ENCODE data around the gene DIP2C.
A peak's percentile ranks its signal among the peaks of the same experiment; 100 is the strongest.
"Not testable (repeated sequence)": the region's sequence is repeated elsewhere in the genome, so short reads cannot be mapped to it uniquely, and the experiment has no call there.

Gene DIP2C

DNA sequence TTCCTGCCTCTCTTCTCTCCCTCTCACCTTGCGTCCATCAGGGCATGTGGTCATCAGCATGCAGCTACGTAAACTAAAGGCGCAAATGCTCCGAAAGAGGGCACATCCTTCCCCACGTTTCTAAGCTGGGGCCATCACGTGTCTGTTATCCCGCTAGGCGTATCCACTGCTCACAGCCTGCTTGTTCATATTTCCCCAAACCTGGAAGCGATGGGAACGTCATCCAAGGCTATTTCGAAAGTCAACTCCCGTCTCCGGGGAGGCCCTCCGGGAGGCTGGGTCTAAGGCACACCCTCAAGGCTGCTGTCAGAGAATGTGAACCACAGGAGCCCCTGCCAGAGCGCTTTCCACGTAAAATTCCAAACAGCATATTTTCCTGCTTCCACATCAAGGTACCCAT lies 199.2 kb downstream of the DIP2C start:
- DNase-seq, result no peak

DNA sequence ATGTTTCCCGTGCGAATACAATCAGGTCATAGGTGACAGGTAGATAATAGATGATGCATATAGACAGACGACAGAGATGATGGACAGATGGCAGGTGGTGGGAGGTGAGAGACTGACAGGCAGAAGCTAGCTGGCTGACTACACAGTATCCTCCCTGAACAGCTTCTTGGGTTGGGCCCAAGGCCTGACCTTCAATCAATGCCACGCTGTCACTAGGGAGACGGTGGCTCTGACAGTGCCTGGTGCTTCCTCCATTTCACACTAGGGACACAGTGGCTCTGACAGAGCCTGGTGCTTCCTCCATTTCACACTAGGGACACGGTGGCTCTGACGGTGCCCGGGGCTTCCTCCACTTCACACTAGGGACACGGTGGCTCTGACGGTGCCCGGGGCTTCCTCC lies 200.1 kb downstream of the DIP2C start:
- no peak for DNase-seq

DNA sequence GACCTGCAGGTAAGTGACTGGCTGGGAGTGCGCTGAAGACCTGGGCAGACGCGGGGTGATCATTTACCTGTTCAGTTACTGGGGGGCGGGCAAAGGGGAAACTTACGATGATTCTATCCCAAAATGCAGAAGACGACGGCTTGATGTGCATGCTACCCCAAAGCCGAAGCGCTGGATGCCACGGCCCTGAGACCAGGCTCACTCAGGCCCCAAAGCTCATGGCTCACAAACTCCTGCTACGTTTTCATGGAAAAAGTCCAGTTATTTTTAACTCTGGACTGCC lies 200.6 kb downstream of the DIP2C start:
- no peak for DNase-seq

DNA sequence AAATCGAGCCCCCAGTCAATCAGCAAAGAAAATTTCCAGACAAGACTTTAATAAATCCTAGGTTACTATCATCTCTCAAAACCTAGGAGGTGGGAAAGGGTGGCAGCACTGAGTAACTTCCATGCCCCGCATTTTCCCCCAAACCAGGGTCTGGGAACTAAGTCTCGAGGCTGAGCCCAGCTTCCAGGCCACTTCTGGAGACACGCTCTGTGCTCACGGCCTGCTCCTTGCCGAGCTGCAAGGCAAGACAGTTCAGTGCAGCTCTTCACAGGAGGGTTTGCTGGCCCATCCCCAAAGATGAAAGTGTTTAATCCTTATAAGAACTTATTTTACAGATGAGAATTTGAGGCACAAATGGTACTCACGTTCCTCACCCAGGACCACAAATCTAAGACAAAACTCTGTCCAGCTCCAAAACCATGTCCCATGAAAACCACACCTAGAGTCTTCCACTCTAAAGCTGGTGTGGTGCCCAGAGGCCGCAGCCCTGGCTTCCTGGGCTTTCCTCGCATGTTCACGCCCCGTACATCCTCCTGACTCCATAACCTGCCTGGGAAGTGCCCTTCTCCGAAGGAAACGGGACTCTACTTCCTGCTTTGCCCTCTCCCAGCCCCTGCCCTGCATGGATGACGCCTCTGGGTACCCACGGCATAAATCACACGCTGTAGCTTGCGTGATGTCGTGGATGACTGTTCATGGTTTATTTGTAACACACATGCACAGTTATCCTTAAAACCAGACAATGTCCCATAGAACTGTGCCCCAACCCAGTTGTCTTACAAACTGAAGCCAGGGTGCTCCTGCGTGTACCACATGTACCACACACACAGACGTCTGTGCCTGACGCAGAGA lies 201.2 kb downstream of the DIP2C start:
- no peak for DNase-seq

DNA sequence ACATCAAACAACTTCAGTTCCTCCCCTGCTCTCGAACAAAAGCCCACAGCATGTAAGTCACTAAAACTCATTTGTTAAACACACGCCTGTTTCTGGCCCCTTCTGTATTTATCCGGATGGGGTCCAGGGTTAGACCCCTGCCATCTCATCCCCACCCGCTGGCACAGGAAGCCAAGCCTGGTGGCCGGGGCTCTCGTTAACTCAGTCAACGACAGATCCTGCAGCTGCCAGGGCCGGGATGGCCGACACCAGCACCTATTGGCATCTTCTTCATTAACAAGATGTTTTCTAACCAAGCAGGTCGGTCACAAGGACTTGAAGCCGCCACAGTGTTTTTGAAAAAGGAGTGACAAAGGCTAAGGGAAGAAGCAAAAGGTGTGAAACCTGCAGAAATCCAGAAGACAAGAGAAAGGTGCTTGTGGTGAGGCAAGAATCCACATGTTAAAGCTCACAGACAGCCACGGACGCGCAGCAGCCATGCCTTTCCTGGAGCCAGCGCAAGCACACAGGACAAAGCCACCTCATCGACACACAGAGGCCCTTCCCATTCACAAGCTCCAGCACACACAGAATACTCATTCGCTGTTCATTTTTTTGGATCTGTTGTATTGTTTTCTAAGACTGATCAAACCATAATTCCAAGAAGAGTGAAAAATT lies 202.7 kb downstream of the DIP2C start:
- peak in 1 of 6 experiments; percentile 24 for DNase-seq

DNA sequence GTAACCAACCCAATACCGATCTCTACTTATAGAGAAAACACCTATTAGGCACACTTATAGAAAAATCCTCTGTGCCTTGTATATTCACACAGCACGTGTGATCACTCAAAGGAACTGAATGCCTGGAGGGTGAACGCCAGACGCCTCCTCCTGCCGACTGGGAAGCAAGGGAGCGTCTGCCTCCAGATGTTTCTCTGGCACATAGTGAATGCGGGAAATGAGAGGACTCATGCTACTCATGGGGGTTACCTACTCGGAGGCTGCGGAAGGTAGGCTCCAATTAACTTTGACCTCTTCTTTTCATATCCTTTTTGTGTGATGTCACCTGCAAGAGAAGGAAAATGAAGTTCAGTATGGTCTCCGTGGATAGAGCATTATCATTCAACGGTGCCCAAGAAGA lies 203.3 kb downstream of the DIP2C start:
- no peak for DNase-seq

DNA sequence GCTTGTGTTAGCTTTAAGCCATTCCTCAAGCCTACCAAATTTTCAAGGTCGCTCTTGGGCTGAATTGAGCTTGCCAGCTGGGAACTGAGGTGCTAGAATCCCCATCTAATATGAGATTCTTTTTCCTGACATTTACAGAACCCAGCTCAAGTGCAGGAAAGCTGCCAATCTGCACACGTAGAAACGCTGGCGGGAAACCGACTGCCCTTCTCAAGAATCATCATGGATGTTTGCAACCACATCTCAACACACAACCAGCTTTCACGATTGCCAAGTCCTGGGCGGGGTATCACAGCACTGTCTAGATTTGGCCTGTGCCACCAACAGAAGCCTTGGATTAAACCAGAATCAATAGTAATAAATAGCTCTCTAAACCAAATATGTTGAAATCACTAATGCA lies 203.7 kb downstream of the DIP2C start:
- no peak for DNase-seq

DNA sequence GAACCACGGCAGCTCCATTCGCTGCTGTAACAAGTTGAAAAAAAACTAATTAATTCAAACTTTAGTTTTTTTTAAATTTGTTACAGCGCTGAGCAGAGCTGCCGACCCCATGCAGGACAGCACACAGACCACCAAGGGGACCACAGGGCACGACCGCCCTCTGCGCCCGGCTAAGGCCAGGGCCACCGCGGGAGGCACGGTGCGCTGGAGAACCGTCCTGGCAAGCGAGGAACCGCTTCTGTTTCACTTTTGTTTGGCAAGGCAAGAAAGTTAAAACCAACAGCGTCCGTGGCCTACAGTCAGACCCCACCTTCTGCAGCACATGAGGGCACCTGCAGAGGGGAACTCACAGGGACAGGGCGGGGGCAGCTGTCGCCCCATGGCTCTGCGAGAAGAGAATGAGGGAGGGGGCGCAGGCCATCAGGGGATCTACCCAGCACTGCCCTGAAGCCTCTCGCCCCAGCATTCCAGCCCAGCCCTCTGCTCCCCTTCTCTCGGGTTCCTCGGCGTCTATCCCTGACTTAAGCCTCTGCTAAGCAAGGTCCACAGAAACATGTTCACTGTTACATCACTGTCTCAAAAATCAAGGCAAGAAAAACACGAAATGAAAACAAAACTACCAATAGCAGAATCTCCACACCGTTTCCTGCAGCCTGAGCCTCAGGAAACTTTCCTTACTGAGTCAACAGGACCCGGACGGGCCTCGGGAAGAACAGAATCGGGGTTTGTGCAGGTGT lies 204.4 kb downstream of the DIP2C start:
- DNase-seq, result peak in 4 of 6 experiments; percentile 9 to 47 (median 12)

DNA sequence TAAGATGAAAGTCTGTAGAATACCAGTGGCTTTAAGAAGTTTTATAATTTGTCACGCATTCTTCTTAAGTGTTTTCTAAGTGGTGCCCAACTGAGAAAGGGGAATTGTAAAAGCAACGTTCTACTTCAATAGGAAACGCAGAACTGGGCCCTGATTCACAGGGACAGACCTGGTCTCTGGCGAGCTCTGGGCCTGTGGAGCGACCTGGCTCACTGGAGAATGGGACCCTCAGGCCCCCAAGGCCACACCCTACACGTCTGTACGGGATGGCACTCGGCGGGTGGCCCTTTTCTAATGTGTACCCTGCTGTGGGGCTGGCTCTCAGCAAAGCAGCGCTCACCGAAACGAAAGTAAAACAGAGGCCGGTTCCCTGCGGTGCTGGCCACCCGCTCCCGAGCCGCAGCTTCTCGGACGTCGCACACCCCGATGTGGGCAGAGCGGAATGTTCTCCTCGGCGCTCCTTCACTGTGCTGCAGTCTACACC lies 205.0 kb downstream of the DIP2C start:
- DNase-seq, result peak in 2 of 6 experiments; percentile 6 to 43

DNA sequence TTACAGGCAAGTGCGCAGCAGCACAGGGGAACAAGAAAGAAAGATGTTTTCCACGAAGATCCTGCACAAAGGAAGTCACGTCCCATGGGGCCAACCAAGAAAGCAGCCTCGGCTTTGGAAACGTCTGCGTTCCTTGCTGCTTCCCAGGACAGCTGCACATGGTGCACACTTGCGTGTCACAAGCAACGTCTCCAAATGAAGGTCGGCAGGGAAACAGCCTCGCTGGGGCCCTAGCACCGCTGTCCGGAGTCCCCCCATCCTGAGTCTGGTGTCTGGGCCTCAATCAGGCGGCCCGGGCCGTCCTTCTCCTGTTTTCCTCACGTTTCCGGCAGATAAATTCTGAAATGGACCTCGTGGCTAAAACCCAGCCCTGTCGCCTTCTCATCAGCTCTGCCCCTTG lies 206.2 kb downstream of the DIP2C start:
- no peak for DNase-seq

DNA sequence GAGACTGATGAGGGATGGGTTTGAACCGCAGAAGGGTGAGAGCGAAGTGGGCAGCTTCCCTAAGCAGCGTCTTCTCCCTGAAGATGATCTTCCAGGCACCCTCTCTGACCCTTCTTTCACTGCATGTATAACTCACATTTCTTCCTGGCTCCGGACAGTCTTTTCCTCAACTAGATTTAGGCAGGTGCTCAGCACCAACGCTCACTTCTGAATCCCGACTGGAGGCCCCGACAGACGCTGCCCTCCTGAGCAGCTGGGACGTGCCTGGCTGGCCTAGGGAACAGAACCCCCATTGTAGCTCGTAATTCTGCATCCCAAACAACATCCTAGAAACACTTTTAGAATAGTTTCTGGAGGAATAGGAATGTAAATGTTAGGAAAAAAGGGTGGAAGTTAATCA lies 206.6 kb downstream of the DIP2C start:
- DNase-seq, result no peak

DNA sequence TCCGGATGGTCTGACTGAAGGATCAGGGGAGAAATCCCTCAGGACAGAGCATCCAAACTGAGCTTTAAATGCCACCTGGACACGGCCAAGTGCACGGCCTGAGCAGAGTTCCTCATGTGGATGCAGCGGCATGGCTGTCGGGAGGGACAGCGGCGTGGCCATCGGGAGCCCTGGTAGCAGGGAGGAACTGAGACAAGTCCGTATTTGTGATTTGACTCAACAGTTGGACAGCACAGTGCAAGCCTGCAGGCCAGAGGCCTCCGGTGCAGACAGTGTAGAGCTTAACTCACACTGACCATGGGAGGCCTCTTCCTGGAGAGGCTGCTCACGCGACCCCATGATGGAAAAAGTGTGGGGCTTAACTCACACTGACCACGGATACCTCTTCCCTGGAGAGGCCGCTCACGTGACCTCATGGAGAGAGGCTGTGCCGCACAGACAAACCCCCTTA lies 207.4 kb downstream of the DIP2C start:
- no peak for DNase-seq

DNA sequence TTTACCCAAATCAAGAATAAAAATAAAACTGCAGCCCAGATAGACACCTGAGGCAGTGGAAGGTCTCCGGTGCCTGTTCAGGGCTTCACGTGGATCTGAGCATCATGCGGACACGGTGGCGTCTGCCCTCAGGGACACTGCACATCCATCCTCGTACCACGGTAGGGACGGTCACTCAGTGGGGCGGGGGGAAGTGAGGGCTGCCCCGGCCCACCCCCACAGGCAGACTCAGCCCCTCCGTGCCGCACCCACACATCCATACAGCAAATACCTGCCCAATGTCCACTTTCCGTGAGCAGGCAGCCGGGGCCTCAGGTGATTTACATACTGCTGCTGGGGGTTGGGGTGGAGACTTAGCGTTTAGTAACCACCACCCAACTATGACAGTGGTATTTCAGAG lies 207.8 kb downstream of the DIP2C start:
- DNase-seq, result no peak

DNA sequence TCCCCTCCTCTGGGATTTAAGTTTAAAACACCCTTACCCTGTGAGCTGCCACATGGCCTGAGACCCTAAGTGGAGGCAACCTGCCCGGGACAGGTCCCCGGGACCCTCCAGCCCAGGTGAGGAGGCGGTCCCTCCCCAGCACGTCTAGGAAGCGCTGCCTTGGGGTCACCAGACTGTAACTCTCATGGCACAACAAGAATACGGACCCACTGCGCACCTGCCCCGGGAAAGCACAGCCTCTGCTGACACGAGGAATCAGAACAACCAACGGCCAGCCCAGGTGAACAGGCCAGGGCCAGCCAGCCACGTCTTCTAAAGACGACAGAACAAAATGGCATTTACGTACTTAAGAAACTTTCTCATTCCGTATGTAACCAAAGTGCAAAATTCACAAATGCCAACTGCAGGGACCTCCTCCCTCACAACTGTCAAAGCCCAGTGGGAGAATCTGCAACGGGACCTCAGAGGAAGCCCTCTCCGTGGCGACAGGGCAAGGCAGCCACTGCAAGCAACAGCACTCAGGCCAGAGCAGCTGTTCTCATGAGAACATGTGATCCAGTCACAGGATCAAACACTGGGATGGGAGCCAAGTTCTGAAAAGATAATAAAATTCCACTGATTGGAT lies 208.4 kb downstream of the DIP2C start:
- no peak for DNase-seq

DNA sequence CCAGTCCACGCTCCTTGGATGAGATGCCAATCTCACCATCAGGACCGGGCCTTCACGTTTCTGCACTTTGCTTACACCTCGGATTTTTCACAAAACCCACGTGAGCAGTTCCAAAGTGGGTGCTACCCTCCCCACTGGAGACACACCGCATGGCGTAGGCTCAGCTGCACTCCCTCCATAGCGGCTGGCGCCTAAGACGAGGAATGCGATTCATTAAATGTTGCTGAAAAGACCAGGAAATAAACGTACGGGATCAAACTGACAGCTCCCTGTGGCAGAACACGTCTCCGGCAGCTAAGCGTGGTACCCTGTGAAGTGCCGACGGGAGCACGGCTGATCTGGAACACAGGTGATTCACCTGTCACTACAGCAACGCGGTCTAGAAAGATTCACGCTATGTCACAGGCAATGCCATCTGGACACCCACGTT lies 209.0 kb downstream of the DIP2C start:
- DNase-seq, result no peak

DNA sequence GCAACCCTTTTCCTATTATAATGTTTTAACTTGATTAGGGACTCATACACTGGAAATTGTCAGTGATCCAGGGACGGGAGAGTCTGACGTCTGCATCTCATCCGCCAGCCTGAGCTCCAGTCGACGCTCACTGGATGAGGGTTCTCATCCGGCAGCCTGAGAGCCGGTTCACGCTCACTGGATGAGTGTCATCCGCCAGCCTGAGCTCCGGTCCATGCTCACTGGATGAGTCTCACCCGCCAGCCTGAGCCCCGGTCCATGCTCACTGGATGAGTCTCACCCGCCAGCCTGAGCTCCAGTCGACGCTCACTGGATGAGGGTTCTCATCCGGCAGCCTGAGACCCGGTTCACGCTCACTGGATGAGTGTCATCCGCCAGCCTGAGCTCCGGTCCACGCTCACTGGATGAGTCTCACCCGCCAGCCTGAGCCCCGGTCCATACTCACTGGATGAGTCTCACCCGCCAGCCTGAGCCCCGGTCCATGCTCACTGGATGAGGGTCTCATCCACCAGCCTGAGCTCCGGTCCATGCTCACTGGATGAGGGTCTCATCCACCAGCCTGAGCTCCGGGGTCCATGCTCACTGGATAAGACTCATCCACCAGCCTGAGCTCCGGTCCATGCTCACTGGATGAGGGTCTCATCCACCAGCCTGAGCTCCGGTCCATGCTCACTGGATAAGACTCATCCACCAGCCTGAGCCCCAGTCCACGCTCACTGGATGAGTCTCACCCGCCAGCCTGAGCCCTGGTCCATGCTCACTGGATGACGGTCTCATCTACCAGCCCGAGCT lies 209.6 kb downstream of the DIP2C start:
- DNase-seq, result not testable (repeated sequence)

DNA sequence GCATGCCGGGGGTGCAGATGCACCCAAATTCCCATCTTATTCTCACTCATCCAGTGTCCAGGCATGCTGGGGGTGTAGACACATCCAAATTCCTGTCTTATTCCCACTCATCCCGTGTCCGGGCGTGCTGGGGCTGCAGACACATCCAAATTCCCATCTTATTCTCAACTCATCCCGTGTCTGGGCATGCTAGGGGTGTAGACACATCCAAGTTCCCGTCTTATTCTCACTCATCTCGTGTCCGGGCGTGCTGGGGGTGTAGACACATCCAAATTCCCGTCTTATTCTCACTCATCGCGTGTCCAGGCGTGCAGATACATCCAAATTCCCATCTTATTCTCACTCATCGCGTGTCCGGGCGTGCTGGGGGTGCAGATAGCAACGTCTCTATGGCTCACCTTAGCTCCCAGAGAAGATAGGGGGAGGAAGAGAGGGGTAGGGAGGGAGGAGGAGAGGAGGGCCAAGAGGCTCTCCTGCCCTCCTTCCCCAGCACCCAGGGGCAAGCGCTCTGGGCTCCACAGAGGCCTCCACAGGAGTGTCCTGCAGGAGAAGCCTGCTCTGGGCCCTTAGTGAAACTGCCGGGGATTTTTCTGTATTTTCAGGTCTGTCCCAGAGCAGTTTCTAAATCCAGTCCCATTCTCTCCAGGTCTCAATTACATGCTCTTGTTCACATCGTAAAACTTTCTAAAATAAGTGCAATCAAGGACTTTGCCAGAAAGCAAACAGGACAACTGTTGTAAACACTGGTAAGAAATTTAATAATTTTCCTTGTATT lies 210.8 kb downstream of the DIP2C start:
- DNase-seq, result no peak

DNA sequence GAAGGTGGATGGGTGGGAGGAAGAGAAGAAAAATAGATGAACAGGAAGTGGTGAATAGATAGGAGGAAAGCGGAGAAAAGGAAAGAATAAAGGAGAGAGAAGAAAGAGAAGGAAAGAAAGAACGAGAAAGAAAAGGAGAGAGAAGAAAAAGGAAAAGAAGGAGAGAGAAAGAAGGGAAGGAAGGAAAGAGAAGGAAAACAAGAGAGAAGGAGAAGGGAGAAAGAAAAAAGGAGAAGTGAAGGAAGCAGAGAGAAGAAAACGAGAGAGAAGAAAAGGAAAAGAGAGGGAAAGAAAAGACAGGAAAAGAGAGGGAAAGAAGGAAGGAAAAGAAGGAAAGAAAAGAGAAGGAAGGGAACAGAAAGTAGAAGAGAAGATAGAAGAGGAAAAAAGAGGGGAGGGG lies 211.8 kb downstream of the DIP2C start:
- no peak for DNase-seq

DNA sequence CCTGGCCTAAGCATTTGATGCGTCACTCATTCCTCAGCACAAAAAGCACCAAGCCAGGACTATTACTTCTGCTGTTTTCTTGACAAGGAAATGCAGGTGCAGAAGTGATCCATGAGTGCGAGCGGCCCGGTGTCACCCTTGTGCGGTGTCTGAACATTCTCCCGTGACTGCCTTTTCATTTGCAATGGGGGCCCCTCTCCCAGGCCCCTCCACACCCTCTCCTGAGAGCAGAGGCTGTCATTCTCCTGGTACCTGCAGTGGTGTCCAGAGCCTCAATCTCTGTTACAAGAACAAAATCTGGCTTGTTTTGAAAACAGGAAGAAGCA lies 213.1 kb downstream of the DIP2C start:
- DNase-seq, result no peak

DNA sequence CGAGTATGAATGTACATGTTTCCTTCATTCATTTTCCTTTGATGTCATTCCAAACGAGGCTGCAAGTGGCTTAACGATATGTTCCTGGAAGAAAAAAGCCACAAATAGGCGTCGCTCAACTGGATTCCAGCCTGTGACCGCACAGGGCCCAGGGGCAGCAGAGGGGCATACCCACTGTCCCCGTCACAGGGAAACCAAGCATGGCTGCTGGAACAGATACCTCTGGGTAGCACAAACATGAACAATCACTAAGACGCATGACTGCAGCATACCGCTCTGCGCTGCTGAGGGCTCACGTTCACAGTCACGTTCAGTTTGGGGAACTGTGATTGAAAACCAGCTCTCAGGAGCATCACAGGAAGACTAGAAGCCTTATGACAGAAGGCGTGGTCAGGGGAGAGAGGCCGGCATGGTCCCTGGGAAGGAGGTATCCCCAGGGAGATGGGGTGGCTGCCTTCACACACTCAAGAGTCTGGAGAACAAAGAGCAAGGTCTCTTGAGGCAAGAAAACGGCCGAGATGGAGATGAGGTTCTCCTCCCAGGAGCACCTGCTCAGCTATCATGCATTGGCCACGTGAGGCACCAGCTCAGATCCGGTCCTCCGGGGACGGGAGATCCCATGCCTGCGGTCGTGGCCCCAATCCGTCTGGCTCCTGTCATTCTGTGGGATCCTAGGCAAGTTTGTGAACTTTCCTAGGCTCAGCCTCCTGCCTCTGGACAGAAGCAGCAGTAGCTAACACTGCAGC lies 213.6 kb downstream of the DIP2C start:
- DNase-seq, result no peak

DNA sequence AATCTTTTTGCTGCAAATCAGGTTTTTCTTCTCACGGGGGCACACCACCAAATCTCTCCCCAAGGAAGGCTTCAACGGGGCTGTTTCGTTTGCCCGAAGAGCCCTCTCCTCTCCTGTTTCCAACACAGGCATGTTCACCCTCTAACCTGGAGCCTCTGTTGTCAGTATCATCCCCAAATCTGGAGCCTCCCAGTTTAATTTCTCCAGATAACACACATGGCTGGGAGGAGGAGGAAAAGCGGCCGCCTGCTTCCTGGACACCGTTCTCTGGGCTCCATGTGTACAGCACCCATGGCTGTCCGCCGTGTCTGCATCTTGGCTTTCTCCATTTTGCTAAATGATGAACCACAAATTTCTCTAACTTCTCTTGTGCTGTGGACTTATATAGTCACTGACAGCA lies 214.5 kb downstream of the DIP2C start:
- DNase-seq, result no peak

All from stimulated activated naive CD4-positive, alpha-beta T cell (primary cell).